GM21390 (cell line): Measurements from ENCODE around the gene METTL8.
"Not testable (repeated sequence)": the region's sequence is repeated elsewhere in the genome, so short reads cannot be mapped to it uniquely, and the experiment has no call there.

ENCODE experiments used
- ATAC-seq: cut with Tn5 transposase; IDR thresholded peaks from one replicate; pipeline ENCODE4 v1.9.1; 2021; ENCODE audit not compliant: unreplicated experiment

Gene METTL8

GRCh38 chr2:171430516-171431410 lies 3.0 kb downstream of the METTL8 start:
- ATAC-seq = no peak

- not testable (repeated sequence) for ATAC-seq
These were observed 10.9 kb downstream of the METTL8 start for GRCh38 chr2:171422710-171423495.

GRCh38 chr2:171420728-171421563 lies 12.8 kb downstream of the METTL8 start:
- ATAC-seq = no peak

GRCh38 chr2:171419333-171419732 lies 14.5 kb downstream of the METTL8 start:
- ATAC-seq = no peak

- peak; percentile 91 for ATAC-seq
These were observed 17.5 kb downstream of the METTL8 start for GRCh38 chr2:171416009-171416926.

- not testable (repeated sequence) for ATAC-seq
These were observed 19.1 kb downstream of the METTL8 start for GRCh38 chr2:171414645-171415044.

GRCh38 chr2:171412571-171413175 lies 21.1 kb downstream of the METTL8 start:
- ATAC-seq = no peak

GRCh38 chr2:171411791-171412483 lies 21.9 kb downstream of the METTL8 start:
- ATAC-seq = no peak

- no peak for ATAC-seq
These were observed 22.6 kb downstream of the METTL8 start for GRCh38 chr2:171411214-171411613.

- no peak for ATAC-seq
These were observed 23.2 kb downstream of the METTL8 start for GRCh38 chr2:171410624-171411023.

- ATAC-seq = no peak
These were observed 23.7 kb downstream of the METTL8 start for GRCh38 chr2:171410101-171410500.

- no peak for ATAC-seq
These were observed 24.3 kb downstream of the METTL8 start for GRCh38 chr2:171409436-171409971.

GRCh38 chr2:171407676-171408044 lies 26.1 kb downstream of the METTL8 start:
- no peak for ATAC-seq

GRCh38 chr2:171407030-171407675 lies 26.6 kb downstream of the METTL8 start:
- peak; percentile 61 for ATAC-seq

GRCh38 chr2:171406044-171406443 lies 27.7 kb downstream of the METTL8 start:
- peak; percentile 46 for ATAC-seq

GRCh38 chr2:171405546-171405945 lies 28.2 kb downstream of the METTL8 start:
- ATAC-seq = no peak

GRCh38 chr2:171404719-171405118 lies 29.1 kb downstream of the METTL8 start:
- no peak for ATAC-seq

- no peak for ATAC-seq
These were observed 29.5 kb downstream of the METTL8 start for GRCh38 chr2:171404261-171404660.
